ENCODE results near the gene KCNK3.

DNA sequence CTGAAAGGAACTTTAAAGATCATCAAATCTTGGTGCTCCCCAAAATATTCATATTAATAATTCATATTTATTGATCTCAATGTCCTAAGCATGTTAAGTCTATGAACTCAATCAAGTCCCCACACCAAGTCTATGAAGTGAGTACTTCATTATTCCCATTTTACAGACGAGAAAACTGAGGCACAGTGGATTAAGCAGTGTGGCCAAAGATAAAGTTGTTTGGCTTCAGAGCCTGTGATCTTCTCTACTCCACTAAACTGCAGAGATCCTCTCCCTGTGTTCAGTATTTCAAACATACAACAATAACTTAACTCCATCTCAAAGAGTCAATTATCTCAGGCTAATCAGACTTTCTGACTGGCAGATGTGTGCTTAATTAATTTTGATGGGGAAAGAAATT lies 29.8 kb downstream of the KCNK3 start:
- TF ChIP-seq CTCF (optimal IDR thresholded peaks at IDR 0.05 in 1 of 3, IDR thresholded peaks at IDR 0.05 in 1 of 3, conservative IDR thresholded peaks at IDR 0.05 in 1 of 3; ENCODE audit: extremely low read depth in 1 of 3, insufficient read depth in 2 of 3, low read length in 3 of 3) (no peak), EZH2 (IDR thresholded peaks at IDR 0.05; ENCODE audit: low read length) (no peak)
